Transverse colon (tissue), 4 donors: ENCODE results near the gene RRP1.

Experiments used
- CTCF ChIP-seq, 5 experiments: fragments of 200-600 bp in 3 of 5; fragments of 450-650 bp in 2 of 5; sonication (generic) in 3 of 5; IDR thresholded peaks; 1 replicate in 2 of 5; 2 replicates in 3 of 5; pipeline ENCODE4 v1.5.1; 2016 to 2017; ENCODE audit warnings: antibody characterized with exemption in 5 of 5, inconsistent platforms in 3 of 5, mild to moderate bottlenecking in 2 of 5, moderate library complexity in 1 of 5
- EP300 ChIP-seq: sonication (generic); formaldehyde crosslinking; IDR thresholded peaks from one replicate; pipeline ENCODE4 v1.6.1; 2017; ENCODE audit warnings: antibody characterized with exemption, low read depth
- POLR2A ChIP-seq: fragments of 450-650 bp; IDR thresholded peaks from one replicate; pipeline ENCODE4 v1.6.1; 2016; ENCODE audit warnings: antibody characterized with exemption, mild to moderate bottlenecking, moderate library complexity
- POLR2AphosphoS5 ChIP-seq, 3 donors: sonication (generic); formaldehyde crosslinking; IDR thresholded peaks; one replicate each; pipeline ENCODE4 v1.6.1; 2016; ENCODE audit warnings: antibody characterized with exemption in 3 of 3

- TF ChIP-seq CTCF (IDR thresholded peaks at IDR 0.05) (no peak), EP300 (no peak), POLR2A (no peak), POLR2AphosphoS5 (IDR thresholded peaks at IDR 0.05) (no peak)
Measured at GRCh38 chr21:43827015-43827611, 37.7 kb downstream of the RRP1 start.
